H1 (cell line): Measurements from ENCODE around the gene DPM2. TPM values are rescaled to one million over a fixed set of nuclear protein-coding genes. Genes with fewer than 3 reads are reported as not detected.

Experiments used
- CHD1 ChIP-seq: IDR thresholded peaks from 2 replicates; pipeline ENCODE4 v1.6.1; 2012; ENCODE audit warnings: low read depth, low read length, improper control_type of control experiment
- CHD7 ChIP-seq: fragments of 300-600 bp; sonication (generic); IDR thresholded peaks from 2 replicates; pipeline ENCODE4 v1.7.1; 2012; ENCODE audit warnings: low read length, moderate library complexity, mild to moderate bottlenecking, inconsistent platforms; ENCODE audit not compliant: insufficient replicate concordance
- FOSL1 ChIP-seq: IDR thresholded peaks from 2 replicates; pipeline ENCODE4 v1.6.1; 2011; ENCODE audit warnings: mild to moderate bottlenecking, low read depth, low read length, moderate library complexity; ENCODE audit not compliant: insufficient read depth
- RXRA ChIP-seq: IDR thresholded peaks from 2 replicates; pipeline ENCODE4 v1.6.1; 2011; ENCODE audit warnings: low read depth, mild to moderate bottlenecking, low read length, moderate library complexity; ENCODE audit not compliant: insufficient read depth
- SIRT6 ChIP-seq: IDR thresholded peaks from one replicate; pipeline ENCODE4 v1.7.1; 2012; ENCODE audit warnings: low read length, inconsistent platforms
- SP1 ChIP-seq: IDR thresholded peaks from 2 replicates; pipeline ENCODE4 v1.6.1; 2011; ENCODE audit warnings: low read depth, low read length
- SUZ12 ChIP-seq: fragments of 200-600 bp; sonication (generic); IDR thresholded peaks from 2 replicates; pipeline ENCODE4 v1.6.1; 2012; ENCODE audit warnings: mild to moderate bottlenecking, inconsistent platforms, low read length, moderate library complexity, mixed read lengths
- polyA plus RNA-seq, 7 experiments: library from polyadenylated mRNA; depleted of rRNA in 3 of 7; stranded (reverse) in 5 of 7; unstranded in 2 of 7; fragments of >200 nt in 5 of 7; fragments of 200-250 nt in 2 of 7; gene quantifications; 1 replicate in 5 of 7; 2 replicates in 1 of 7; 4 replicates in 1 of 7; pipeline versions ENCODE4 v1.2.1 to v1.2.3, GENCODE V29; 2011 to 2013; ENCODE audit warnings: missing spikeins in 2 of 7, mixed read lengths in 2 of 7
- total RNA-seq: library from RNA; stranded (reverse); fragmentation: NEBNext Ultra II Directional; extraction: Animal tissue kit (Norgen Biotek cat#: 25700); gene quantifications from 2 replicates; pipeline ENCODE4 v1.2.1, GENCODE V29; 2021
- TF ChIP-seq, protein P1 (sequence below): IDR thresholded peaks from 2 replicates; pipeline ENCODE4 v1.6.1; 2012; ENCODE audit warnings: low read length, inconsistent platforms

The DPM2 gene
- total and polyA plus RNA-seq, 2 of the 8 experiments (the other 6 are each of a cell fraction or from before 2014, with no cell fraction given) = 45.4 to 95.4 TPM

DNA sequence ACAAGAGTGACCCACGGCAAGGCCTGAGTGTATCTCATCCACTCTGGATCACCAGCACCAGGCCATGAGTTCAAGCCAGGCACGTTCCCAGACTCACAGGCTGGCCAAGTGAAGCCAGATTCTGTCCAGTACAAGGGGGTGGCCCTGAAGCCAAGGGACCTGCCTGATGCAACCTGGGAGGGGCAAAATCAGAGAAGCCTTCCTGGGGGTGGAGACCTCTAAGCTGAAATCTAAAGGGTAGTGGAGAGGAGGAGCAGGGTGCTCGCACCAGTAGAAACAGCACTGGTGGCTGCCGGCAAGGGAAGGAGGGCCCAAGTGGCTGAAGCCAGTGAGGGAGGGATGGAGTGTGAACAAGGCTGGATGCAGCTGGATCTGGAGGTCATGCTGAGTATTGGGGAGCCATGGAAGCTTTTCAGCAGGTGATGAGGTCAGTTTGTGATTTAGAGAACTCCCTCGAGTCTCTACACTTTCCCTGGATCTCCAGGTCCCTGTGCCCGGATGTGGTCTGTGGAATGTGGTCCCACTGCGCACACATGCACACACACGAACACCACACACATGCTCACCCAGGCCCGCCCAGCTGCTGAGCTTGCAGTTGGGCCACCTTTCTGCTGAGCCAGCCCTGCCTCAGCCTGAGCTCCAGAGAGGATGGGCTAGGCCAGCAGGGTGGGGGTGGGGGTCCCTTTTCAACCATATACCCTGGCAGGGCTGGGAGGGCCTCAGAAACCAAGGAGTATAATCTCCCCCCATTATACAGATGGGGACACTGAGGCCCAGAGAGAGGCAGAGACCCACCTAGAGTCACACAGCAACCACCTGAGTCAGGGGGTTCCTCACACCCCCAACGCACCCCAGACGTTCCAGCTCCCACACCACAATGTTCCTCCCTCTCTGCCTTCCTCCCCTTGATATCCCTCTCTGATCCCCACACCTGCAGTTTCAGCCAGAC lies 8.7 kb downstream of the DPM2 start (continued):
- no peak for TF ChIP-seq CHD7
- TF ChIP-seq SP1 = no peak
- TF ChIP-seq SIRT6 = no peak
- TF ChIP-seq CHD1 = no peak
- TF ChIP-seq FOSL1 = no peak
- TF ChIP-seq, protein P1, sequence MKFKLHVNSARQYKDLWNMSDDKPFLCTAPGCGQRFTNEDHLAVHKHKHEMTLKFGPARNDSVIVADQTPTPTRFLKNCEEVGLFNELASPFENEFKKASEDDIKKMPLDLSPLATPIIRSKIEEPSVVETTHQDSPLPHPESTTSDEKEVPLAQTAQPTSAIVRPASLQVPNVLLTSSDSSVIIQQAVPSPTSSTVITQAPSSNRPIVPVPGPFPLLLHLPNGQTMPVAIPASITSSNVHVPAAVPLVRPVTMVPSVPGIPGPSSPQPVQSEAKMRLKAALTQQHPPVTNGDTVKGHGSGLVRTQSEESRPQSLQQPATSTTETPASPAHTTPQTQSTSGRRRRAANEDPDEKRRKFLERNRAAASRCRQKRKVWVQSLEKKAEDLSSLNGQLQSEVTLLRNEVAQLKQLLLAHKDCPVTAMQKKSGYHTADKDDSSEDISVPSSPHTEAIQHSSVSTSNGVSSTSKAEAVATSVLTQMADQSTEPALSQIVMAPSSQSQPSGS = no peak
- no peak for TF ChIP-seq RXRA
- no peak for TF ChIP-seq SUZ12
